Measurements from ENCODE around the gene LPP. TPM values are rescaled to one million over a fixed set of nuclear protein-coding genes. Genes with fewer than 3 reads are reported as not detected.

The LPP gene
- total RNA-seq, 1 experiment from 2014 or later, result 54.0 TPM

- no peak for TF ChIP-seq RAD21 (IDR thresholded peaks at IDR 0.05; ENCODE audit: low read depth)
- TF ChIP-seq REST (IDR thresholded peaks at IDR 0.05; ENCODE audit: low read depth), result no peak
- no peak for TF ChIP-seq SIN3A (IDR thresholded peaks at IDR 0.05; ENCODE audit: low read depth)
- TF ChIP-seq MAX (IDR thresholded peaks at IDR 0.05), result no peak
- TF ChIP-seq FOSL1 (IDR thresholded peaks at IDR 0.05; ENCODE audit: low read depth), result no peak
- TF ChIP-seq TCF7L2 (IDR thresholded peaks at IDR 0.05; ENCODE audit: borderline replicate concordance, extremely low read depth, insufficient read depth, insufficient read length), result no peak
- TF ChIP-seq EGR1 (IDR thresholded peaks at IDR 0.05; ENCODE audit: low read depth), result no peak
- no peak for TF ChIP-seq SP1 (IDR thresholded peaks at IDR 0.05; ENCODE audit: low read depth)
These were observed 184.1 kb downstream of the LPP start (continued) for GRCh38 chr3:188338086-188338485.

- no peaks in the 10 kb centered on the region for H3K79me2 ChIP-seq (ENCODE audit: insufficient read depth, low read length)
- H3K27me3 ChIP-seq (ENCODE audit: insufficient read depth, low read length), result no peaks in the 10 kb centered on the region
- ChIA-PET CTCF (no interaction called here), POLR2A (no interaction called here), RAD21 (ENCODE audit: low non-redundant PET in 1 of 2, low total read pairs in 2 of 2, uncharacterized antibody in 2 of 2, unreplicated experiment in 2 of 2) (no interaction called here)
- intact Hi-C loops (cut with micrococcal nuclease), result loop anchor here (10.0 kb wide), 1 partner anchor 595 kb away; the partner anchor contains the start of gene BCL6
- no peaks in the 10 kb centered on the region for H3K9me3 ChIP-seq (ENCODE audit: control insufficient read depth in 1 of 2, insufficient read depth in 1 of 2, low read depth in 1 of 2, low read length in 2 of 2)
- no peak overlapping the region for H3K9ac ChIP-seq (ENCODE audit: low read length)
- BruUV-seq (replicated peaks), result no TSS peak
- DNase-seq (ENCODE audit: low read depth, low spot score) (no peak), ATAC-seq (no peak)
- H3K9me2 ChIP-seq (ENCODE audit: insufficient read depth), result no peaks in the 10 kb centered on the region
- H3K4me3 ChIP-seq (replicated peaks in 1 of 2; ENCODE audit: low read depth in 1 of 2, low read length in 2 of 2), result no peak overlapping the region
- H3K36me3 ChIP-seq (ENCODE audit: control insufficient read depth in 1 of 2, insufficient read depth in 2 of 2, low read length in 2 of 2), result no peaks in the 10 kb centered on the region
- no peaks in the 10 kb centered on the region for H3K4me1 ChIP-seq (ENCODE audit: control insufficient read depth in 1 of 2, insufficient read depth in 2 of 2, low read length in 2 of 2)
- H2AFZ ChIP-seq (ENCODE audit: low read depth, low read length, poor library complexity, severe bottlenecking), result no peak overlapping the region
- H4K20me1 ChIP-seq (ENCODE audit: insufficient read depth), result no peaks in the 10 kb centered on the region
- H3K27ac ChIP-seq (ENCODE audit: low read depth, low read length), result no peak overlapping the region
- H3K4me2 ChIP-seq (ENCODE audit: low read length), result no peak overlapping the region
- no peak for TF ChIP-seq YY1 (IDR thresholded peaks at IDR 0.05; ENCODE audit: extremely low read depth, insufficient replicate concordance, low read depth, low read length)
- no peak for TF ChIP-seq SIN3A (IDR thresholded peaks at IDR 0.05; ENCODE audit: low read depth)
- TF ChIP-seq SP1 (IDR thresholded peaks at IDR 0.05; ENCODE audit: low read depth), result no peak
- no peak for TF ChIP-seq FOSL1 (IDR thresholded peaks at IDR 0.05; ENCODE audit: low read depth)
- TF ChIP-seq ZBTB33 (IDR thresholded peaks at IDR 0.05; ENCODE audit: extremely low read depth, insufficient replicate concordance, low read length), result no peak
- TF ChIP-seq POLR2AphosphoS5 (IDR thresholded peaks at IDR 0.05; ENCODE audit: low read depth, low read length), result no peak
- TF ChIP-seq POLR2A (IDR thresholded peaks at IDR 0.05; ENCODE audit: borderline replicate concordance, extremely low read depth, insufficient read depth, insufficient read length), result no peak
- TF ChIP-seq REST (IDR thresholded peaks at IDR 0.05; ENCODE audit: low read depth), result no peak
- TF ChIP-seq JUND (IDR thresholded peaks at IDR 0.05), result no peak
- TF ChIP-seq SRF (IDR thresholded peaks at IDR 0.05; ENCODE audit: low read depth), result no peak
These were observed 185.7 kb downstream of the LPP start for GRCh38 chr3:188339410-188340295.
